Measurements from ENCODE around the gene COL17A1.

Gene COL17A1

DNA sequence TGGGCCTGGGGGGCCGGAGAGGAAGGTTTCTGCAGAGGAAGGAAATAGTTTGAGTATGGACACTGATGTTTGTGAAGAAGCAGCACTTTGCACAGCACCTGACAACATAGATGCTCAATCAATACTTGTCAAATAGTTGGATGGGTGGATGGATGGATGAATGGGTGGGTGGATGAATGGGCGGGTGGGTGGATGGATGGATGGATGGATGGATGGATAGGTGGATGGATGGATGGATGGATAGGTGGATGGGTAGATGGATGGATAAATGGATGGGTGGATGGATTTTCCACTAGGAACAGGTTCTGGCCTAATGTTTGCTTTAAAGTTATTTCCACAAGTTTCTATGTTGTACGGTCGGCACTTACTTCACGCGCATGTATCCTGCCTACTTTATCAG lies 45.3 kb downstream of the COL17A1 start:
- no peak overlapping the region for H3K4me3 ChIP-seq (replicated peaks; ENCODE audit: low read depth, low read length)
- no peak for DNase-seq (ENCODE audit: low read depth)
- TF ChIP-seq, protein P1, sequence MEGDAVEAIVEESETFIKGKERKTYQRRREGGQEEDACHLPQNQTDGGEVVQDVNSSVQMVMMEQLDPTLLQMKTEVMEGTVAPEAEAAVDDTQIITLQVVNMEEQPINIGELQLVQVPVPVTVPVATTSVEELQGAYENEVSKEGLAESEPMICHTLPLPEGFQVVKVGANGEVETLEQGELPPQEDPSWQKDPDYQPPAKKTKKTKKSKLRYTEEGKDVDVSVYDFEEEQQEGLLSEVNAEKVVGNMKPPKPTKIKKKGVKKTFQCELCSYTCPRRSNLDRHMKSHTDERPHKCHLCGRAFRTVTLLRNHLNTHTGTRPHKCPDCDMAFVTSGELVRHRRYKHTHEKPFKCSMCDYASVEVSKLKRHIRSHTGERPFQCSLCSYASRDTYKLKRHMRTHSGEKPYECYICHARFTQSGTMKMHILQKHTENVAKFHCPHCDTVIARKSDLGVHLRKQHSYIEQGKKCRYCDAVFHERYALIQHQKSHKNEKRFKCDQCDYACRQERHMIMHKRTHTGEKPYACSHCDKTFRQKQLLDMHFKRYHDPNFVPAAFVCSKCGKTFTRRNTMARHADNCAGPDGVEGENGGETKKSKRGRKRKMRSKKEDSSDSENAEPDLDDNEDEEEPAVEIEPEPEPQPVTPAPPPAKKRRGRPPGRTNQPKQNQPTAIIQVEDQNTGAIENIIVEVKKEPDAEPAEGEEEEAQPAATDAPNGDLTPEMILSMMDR (IDR thresholded peaks at IDR 0.05; ENCODE audit: low read length, missing control alignments), result no peak

DNA sequence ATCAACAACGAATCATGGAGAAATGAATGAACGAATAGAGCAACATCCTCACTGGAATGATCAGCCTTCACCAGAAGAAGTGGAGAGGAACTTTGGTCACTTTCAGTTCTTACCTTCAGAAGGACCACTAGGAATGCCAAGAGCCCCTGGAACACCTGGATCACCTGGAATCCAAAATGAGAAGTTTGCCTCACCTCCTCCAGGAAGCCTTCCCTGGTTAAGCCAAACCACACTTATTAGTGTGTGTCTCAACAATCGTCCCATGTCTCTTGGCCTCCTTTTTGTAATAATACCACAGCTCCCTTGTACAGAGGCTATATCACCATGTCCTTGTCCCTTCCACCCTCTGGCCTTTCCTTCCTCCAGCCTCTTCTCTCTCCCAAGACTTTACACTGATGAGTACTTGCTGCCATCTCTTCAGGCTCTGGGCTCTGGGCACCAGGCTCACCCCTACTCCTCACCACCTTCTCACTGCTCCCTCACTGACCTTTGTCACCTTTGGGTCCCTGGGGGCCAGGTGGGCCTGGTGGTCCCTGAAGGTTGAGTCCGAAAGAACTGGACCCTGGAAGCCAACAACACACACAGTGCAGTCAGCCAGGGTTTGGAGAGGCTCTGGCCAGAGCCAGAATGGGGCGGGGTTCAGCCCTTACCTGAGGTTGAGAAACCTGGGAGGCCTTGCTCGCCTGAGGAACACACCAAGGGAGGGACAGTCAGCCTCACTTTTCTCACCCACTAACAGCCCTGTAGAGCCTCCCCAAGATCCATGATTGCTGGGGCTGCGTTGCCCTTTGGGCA lies 46.5 kb downstream of the COL17A1 start:
- H3K4me3 ChIP-seq (replicated peaks; ENCODE audit: low read depth, low read length), result no peak overlapping the region
- DNase-seq (ENCODE audit: low read depth), result no peak
- TF ChIP-seq, protein P1 (IDR thresholded peaks at IDR 0.05; ENCODE audit: low read length, missing control alignments), result no peak

DNA sequence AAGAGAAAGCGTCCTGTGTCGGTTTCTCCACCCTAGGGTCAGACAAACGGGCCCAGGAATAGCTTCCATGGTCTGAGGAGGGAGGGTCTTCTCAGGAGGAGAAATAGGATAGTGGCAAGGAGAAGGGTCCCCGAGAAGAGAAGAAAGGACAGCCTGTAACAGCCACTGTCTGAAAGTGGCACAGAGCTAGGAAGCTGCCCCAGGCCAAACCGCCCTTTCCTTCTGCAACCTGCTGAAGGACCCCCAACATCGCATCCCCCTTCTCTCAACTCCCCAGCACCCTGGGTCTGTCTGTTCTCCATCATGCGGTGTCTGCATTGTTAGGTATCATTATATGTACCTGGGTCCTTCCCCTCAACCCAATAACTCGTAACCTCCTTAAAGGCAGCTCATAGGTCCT lies 47.1 kb downstream of the COL17A1 start:
- no peak overlapping the region for H3K4me3 ChIP-seq (replicated peaks; ENCODE audit: low read depth, low read length)
- no peak for DNase-seq (ENCODE audit: low read depth)
- TF ChIP-seq, protein P1 (IDR thresholded peaks at IDR 0.05; ENCODE audit: low read length, missing control alignments), result no peak

DNA sequence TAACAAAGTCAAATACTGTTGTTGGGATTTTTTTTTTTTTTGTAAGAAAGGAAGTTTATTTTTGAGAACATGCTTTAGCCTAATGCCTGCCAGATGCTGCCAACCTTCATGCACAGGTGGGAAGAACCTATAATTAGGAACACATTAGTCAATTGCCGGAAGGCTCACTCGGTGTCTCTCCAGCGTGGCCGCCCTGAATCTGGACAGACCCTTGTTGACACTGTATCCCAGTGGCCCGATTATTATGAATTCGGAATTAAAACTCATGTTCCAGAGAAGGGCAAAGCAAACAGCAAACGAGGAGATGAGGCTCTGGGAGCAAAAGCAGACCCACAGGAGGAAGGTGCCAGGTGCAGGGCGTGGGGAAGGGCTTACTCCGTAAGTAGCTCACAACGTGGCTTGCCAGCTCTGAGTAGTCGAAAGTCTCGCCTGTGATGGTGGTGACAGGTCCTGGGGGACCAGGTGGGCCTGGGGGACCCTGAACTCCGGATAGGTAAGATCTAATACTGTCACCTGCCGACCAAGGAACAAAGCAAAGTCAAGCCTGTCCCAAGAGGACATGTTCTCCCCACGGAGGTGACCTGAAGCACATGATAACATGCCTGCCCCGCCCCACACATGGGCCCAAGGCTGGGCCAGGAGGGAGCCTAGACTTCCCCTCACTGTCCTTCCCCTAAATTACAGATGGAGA lies 48.3 kb downstream of the COL17A1 start:
- DNase-seq (ENCODE audit: low read depth), result no peak
- no peak overlapping the region for H3K4me3 ChIP-seq (replicated peaks; ENCODE audit: low read depth, low read length)
- TF ChIP-seq, protein P1 (IDR thresholded peaks at IDR 0.05; ENCODE audit: low read length, missing control alignments), result no peak

DNA sequence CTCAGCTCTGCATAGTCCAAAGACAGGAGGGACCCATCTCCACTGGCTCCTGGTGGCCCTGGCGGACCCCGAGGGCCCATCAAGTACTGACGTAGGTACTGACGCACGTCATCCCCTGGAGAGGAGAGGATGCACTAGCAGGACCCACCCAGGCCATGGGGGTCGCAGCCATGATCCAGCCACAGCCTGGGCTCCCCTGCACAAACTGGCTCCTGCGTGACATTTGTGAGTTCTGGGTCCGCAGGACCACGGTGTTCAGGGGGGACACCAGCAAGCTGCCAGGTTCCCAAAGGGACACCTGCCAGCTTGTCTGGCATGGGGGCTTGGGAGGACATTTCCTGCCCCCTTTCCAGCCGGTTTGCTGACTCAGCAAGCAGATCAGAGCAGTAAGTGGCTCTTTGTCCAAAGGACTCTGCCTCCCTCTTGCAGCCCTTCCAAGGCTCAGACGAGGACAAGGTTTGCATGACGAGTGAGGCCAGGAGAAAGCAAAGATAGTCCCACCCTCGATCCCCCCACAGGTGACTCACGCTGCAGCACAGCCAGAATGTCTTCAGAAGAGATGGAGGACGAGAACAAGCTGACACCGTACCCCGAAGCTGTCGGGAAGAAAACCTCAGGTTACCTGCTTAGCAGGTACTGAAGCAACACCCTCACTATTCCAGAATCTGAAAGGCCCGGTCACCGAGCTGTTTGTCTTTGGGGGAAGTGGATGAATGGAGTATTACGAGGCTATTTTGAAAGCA lies 49.0 kb downstream of the COL17A1 start:
- TF ChIP-seq, protein P1 (IDR thresholded peaks at IDR 0.05; ENCODE audit: low read length, missing control alignments), result no peak
- H3K4me3 ChIP-seq (replicated peaks; ENCODE audit: low read depth, low read length), result no peak overlapping the region
- no peak for DNase-seq (ENCODE audit: low read depth)

DNA sequence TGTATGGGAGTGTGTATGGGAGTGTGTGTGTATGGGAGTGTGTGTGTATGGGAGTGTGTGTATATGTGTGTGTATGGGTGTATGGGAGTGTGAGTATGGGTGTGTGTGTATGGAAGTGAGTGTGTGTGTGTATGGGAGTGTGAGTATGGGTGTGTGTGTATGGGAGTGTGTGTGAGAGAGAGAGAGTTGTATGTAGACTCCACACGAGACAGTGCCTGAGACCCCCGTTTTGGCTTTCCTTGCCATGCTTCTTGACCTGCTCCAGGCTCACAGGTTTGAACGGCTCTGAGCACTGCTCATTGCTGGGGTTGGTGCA lies 49.7 kb downstream of the COL17A1 start:
- TF ChIP-seq, protein P1 (IDR thresholded peaks at IDR 0.05; ENCODE audit: low read length, missing control alignments), result no peak
- no peak overlapping the region for H3K4me3 ChIP-seq (replicated peaks; ENCODE audit: low read depth, low read length)
- no peak for DNase-seq (ENCODE audit: low read depth)
